Measurements from ENCODE around the gene CYSRT1. TPM values are rescaled to one million over a fixed set of nuclear protein-coding genes. Genes with fewer than 3 reads are reported as not detected.

Gene CYSRT1
- polyA plus RNA-seq, 1 of the 3 experiments (the other 2 are of a cell fraction): 2.1 TPM

GRCh38 chr9:137198051-137198901, 26.7 kb upstream of the CYSRT1 start:
- peaks cover 12 to 28% of the 10 kb centered on the region in 2 experiments; a peak in 3 of 4 replicates for H3K4me1 ChIP-seq (ENCODE audit: control insufficient read depth in 1 of 2, insufficient read depth in 2 of 2, low read depth in 1 of 2, low read length in 1 of 2)
- H3K9me2 ChIP-seq: no peaks in the 10 kb centered on the region
- H3K27me3 ChIP-seq (ENCODE audit: insufficient read depth): no peaks in the 10 kb centered on the region
- ChIA-PET POLR2A (interaction anchor here (0.6 to 2.5 kb wide), 3 partner anchors 9 to 44 kb away, joined by 3 to 20 read pairs (median 6); partner anchors contain the start of genes ANAPC2, SSNA1 and TUBB4B), CTCF (interaction anchor here (1.0 to 1.7 kb wide), 6 partner anchors 10 to 69 kb away, joined by 3 to 6 read pairs (median 4); partner anchors contain the start of genes ANAPC2, RNF224, SSNA1 and TUBB4B)
- H3K4me2 ChIP-seq: peak overlapping the region; percentile 86
- no peak overlapping the region; a peak in 1 of 4 replicates for H3K4me3 ChIP-seq (ENCODE audit: low read depth in 2 of 2, low read length in 1 of 2)
- H4K20me1 ChIP-seq (ENCODE audit: insufficient read depth): peaks cover 45% of the 10 kb centered on the region
- no peak overlapping the region for H3K9ac ChIP-seq
- H3K27ac ChIP-seq (ENCODE audit: low read depth in 2 of 2, low read length in 1 of 2): no peak overlapping the region
- H3K79me2 ChIP-seq (ENCODE audit: insufficient read depth): peaks cover 66% of the 10 kb centered on the region
- no peaks in the 10 kb centered on the region for H3K9me3 ChIP-seq
- no peaks in the 10 kb centered on the region for H3K36me3 ChIP-seq (replicated peaks in 1 of 2; ENCODE audit: control insufficient read depth in 1 of 2, insufficient read depth in 2 of 2, low read length in 1 of 2)
- TF ChIP-seq RAD21 (IDR thresholded peaks at IDR 0.05; ENCODE audit: low read length) (no peak), ELF1 (IDR thresholded peaks at IDR 0.05) (no peak), TEAD4 (IDR thresholded peaks at IDR 0.05; ENCODE audit: borderline replicate concordance, insufficient read depth) (no peak), MEF2A (IDR thresholded peaks at IDR 0.05; ENCODE audit: borderline replicate concordance, low read depth) (no peak)
- DNase-seq: no peak
- peaks cover 14% of the 10 kb centered on the region for H3F3A ChIP-seq (replicated peaks; ENCODE audit: insufficient read depth)
- no peak overlapping the region for H2AFZ ChIP-seq (ENCODE audit: low read depth)
- WGBS (ENCODE audit: low lambda C conversion rate): 91% methylated on average over 12 of the region's 19 CpGs

- no peak overlapping the region for H2AFZ ChIP-seq (ENCODE audit: low read depth)
- peak overlapping the region; percentile 86 for H3K4me2 ChIP-seq
- CTCF ChIA-PET: interaction anchor here (0.8 to 1.7 kb wide), 5 partner anchors 9 to 69 kb away, joined by 3 to 6 read pairs (median 3); partner anchors contain the start of genes RNF224 and TUBB4B
- no peak for DNase-seq
- TF ChIP-seq CTCF (IDR thresholded peaks at IDR 0.05) (no peak), RFX5 (IDR thresholded peaks at IDR 0.05; ENCODE audit: low read length) (no peak), FOXM1 (IDR thresholded peaks at IDR 0.05; ENCODE audit: low read depth) (no peak), MEF2A (IDR thresholded peaks at IDR 0.05; ENCODE audit: borderline replicate concordance, low read depth) (no peak), YY1 (IDR thresholded peaks at IDR 0.05; ENCODE audit: low read depth) (no peak), RXRA (IDR thresholded peaks at IDR 0.05; ENCODE audit: borderline replicate concordance, low read depth) (no peak), USF2 (IDR thresholded peaks at IDR 0.05; ENCODE audit: borderline replicate concordance, low read depth, low read length) (no peak), REST (IDR thresholded peaks at IDR 0.05; ENCODE audit: low read depth, low read length) (no peak), TCF12 (IDR thresholded peaks at IDR 0.05) (no peak), EZH2phosphoT487 (IDR thresholded peaks at IDR 0.05; ENCODE audit: borderline replicate concordance, low read depth) (no peak), RAD21 (IDR thresholded peaks at IDR 0.05; ENCODE audit: low read length) (no peak), GABPA (IDR thresholded peaks at IDR 0.05; ENCODE audit: low read depth) (no peak)
- no peak overlapping the region for H3K27ac ChIP-seq (ENCODE audit: low read depth in 2 of 2, low read length in 1 of 2)
- H4K20me1 ChIP-seq (ENCODE audit: insufficient read depth): peaks cover 43% of the 10 kb centered on the region
- H3K4me3 ChIP-seq (ENCODE audit: low read depth in 2 of 2, low read length in 1 of 2): peak overlapping the region in 1 of 2 experiments; percentile 83; a peak in 1 of 4 replicates
- no peaks in the 10 kb centered on the region for H3K9me2 ChIP-seq
- peaks cover 69% of the 10 kb centered on the region for H3K79me2 ChIP-seq (ENCODE audit: insufficient read depth)
- H3K36me3 ChIP-seq (replicated peaks in 1 of 2; ENCODE audit: control insufficient read depth in 1 of 2, insufficient read depth in 2 of 2, low read length in 1 of 2): no peaks in the 10 kb centered on the region
- 94% methylated on average over 8 of the region's 11 CpGs for WGBS (ENCODE audit: low lambda C conversion rate)
- H3K9ac ChIP-seq: no peak overlapping the region
- H3K9me3 ChIP-seq: no peaks in the 10 kb centered on the region
- peaks cover 12 to 35% of the 10 kb centered on the region in 2 experiments; a peak in 3 of 4 replicates for H3K4me1 ChIP-seq (ENCODE audit: control insufficient read depth in 1 of 2, insufficient read depth in 2 of 2, low read depth in 1 of 2, low read length in 1 of 2)
- no peaks in the 10 kb centered on the region for H3K27me3 ChIP-seq (ENCODE audit: insufficient read depth)
- peaks cover 14% of the 10 kb centered on the region for H3F3A ChIP-seq (replicated peaks; ENCODE audit: insufficient read depth)
- POLR2A ChIA-PET: interaction anchor here (0.6 to 2.5 kb wide), 4 partner anchors 10 to 366 kb away, joined by 3 to 20 read pairs (median 5); partner anchors contain the start of genes ANAPC2, SSNA1 and TUBB4B
These were observed 26.1 kb upstream of the CYSRT1 start for GRCh38 chr9:137198902-137199283.
